GM18873 (cell line): ENCODE measurements around the gene HAUS7.

ENCODE experiments used
- ATAC-seq: cut with Tn5 transposase; IDR thresholded peaks from one replicate; pipeline ENCODE4 v1.9.1; 2021; ENCODE audit warnings: mild to moderate bottlenecking, moderate library complexity, moderate number of reproducible peaks; ENCODE audit not compliant: unreplicated experiment, low FRiP score

Gene HAUS7

GRCh38 chrX:153470411-153471363, at the start of gene HAUS7:
Gene HAUS7 (minus strand): TSS chrX:153470576. CDS start chrX:153470557, 19 bp downstream.
- peak; percentile 70 for ATAC-seq

GRCh38 chrX:153519569-153520286, 49.4 kb upstream of the HAUS7 start:
- no peak for ATAC-seq

- ATAC-seq = no peak
Measured at GRCh38 chrX:153517946-153518834, 47.8 kb upstream of the HAUS7 start.

GRCh38 chrX:153517423-153517822, 47.0 kb upstream of the HAUS7 start, which contains the start of gene ATP2B3:
Gene ATP2B3 (plus strand): TSS chrX:153517642. CDS start chrX:153536248, 18,606 bp downstream.
- no peak for ATAC-seq

DNA sequence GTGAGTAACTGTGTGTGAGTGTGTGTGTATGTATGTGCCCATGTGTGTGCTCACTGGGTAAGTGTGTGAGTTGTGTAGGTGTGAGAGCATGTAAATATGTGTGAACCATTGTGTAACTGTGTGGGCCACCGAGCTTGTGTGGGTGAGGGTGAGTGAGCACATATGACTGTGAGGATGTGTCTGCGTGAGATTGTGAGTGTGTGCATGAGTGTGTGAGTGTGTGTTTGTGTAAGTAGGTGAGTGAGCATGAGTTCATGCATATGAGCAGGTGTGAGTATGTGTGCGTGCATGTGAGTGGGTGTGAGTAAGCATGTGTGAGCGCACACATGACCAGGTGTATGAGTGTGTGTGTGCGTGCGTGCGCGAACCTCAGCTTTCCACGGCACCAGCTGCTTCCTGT, 45.7 kb upstream of the HAUS7 start:
- no peak for ATAC-seq

- no peak for ATAC-seq
Measured at GRCh38 chrX:153515435-153515834, 45.1 kb upstream of the HAUS7 start.

GRCh38 chrX:153514259-153514658, 43.9 kb upstream of the HAUS7 start:
- no peak for ATAC-seq

DNA sequence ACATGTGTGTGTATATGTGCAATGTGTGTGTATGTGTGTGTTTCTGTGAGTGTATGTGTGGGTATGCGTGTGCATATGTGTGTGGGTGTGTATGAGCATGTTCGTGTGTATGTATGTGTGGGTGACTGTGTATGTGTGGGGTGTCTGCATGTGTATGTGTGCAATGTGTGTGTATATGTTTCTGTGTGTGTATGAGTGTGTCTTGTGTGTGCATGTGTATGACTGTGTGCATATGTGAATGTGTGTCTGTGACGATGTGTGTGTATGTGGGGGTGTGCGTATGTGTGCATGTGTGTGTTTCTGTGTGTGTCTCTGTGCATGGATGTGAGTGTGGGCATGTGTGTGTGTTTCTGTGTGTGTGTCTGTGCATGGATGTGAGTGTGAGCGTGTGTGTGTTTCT, 42.9 kb upstream of the HAUS7 start:
- ATAC-seq = no peak

GRCh38 chrX:153512501-153512893, 42.1 kb upstream of the HAUS7 start:
- no peak for ATAC-seq

- no peak for ATAC-seq
Measured at GRCh38 chrX:153511784-153512500, 41.6 kb upstream of the HAUS7 start.

DNA sequence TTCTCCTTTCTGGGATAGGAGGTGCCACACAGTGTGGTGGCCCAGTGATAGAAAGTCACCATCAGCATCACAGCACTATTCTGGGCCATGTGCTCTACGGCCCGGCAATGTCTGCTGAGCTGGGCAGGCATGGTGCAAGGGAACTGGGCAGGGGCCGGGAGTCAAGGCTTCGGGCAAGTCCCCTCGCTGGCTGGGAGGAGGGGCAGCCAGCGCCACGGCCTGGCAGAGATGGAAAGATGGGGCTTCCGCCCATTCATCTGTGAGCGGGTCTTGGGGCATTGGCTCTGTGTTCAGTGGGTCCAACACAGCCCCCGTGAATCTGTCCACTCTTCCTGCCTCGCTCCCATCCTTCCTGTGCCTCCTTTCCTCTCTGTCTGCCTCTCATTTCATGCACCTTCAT, 40.0 kb upstream of the HAUS7 start:
- ATAC-seq = no peak

GRCh38 chrX:153509592-153509991, 39.2 kb upstream of the HAUS7 start:
- no peak for ATAC-seq

DNA sequence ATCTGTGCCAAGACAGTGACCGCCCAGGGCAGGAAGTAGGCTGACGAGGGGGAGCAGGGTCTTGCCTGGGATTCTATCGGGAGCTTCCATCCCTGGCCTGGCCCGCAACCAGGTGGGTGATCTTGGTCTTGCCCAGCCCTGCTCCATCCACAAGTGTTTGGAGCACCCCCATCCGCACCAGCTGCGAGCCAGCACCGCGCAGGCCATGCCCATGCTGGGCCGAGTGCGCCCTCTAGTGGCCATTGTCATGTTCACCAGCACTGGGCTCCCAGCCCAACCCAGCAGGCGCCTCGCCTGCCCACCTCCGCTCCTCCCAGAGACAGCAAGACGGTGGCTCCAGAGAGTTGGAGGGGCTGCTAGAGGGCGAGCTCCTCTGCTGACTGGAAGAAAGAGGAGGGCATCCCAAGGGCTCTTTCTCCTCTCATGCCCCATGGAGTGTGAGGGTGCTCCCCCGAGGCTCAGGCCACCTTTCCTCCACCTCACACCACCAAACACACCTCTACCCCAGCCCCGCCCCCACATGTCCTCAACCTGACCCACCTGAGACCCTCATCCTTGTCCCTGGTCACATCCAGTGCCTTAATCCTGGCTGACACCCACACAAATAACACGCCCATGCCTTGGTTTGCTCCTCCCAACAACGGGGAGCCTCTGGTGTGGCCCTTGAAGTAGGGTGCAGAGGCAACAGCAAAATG, 37.3 kb upstream of the HAUS7 start:
- ATAC-seq = peak; percentile 60

- ATAC-seq = no peak
Measured at GRCh38 chrX:153505361-153505760, 35.0 kb upstream of the HAUS7 start.

GRCh38 chrX:153504445-153505016, 34.2 kb upstream of the HAUS7 start:
- ATAC-seq = no peak

DNA sequence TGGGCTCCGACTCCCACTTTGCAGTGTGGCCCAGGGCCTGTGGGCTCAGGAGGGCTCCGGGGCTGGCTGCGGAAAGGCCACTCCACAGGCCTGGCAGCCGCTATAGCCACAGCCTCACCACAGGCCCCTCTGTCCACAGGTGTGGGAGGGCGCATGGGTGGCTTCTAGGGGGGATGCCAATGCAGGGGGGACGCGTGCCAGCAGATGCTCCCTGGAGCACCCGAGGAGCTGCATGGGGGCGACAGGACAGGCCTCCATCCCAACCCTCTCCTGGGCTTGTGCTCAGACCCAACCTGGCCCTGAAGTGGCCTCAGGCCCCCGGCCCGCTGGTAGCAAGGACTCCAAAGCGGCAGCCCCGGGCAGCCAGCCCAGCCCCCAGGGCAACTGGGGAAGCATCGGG, 32.4 kb upstream of the HAUS7 start:
- no peak for ATAC-seq

GRCh38 chrX:153502131-153502530, 31.8 kb upstream of the HAUS7 start:
- no peak for ATAC-seq

DNA sequence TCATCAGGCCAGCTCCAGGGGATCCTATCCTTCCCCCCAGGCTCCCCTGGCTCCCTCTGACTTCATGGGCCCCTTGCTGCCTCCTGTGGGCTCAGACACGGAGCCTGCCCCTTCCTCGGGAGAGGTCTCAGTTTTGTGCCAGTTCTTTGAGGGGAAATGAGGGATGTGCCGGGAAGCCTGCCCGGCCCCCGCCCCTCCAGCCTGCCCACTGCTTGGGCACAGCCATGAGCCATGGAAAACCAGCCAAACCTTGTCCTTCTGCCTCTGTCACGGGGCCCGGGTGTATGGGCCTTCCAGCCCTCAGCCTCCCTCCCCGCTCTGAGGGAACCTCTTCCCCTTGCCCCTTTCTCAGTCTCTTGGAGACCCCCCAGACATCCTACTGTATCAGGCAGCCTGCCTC, 31.2 kb upstream of the HAUS7 start:
- no peak for ATAC-seq
